GM19438 (cell line): ENCODE measurements around the gene DCDC2.
"Not testable (repeated sequence)": the region's sequence is repeated elsewhere in the genome, so short reads cannot be mapped to it uniquely, and the experiment has no call there.

Experiments used
- ATAC-seq: cut with Tn5 transposase; IDR thresholded peaks from one replicate; pipeline ENCODE4 v1.9.1; 2021; ENCODE audit warnings: low read depth; ENCODE audit not compliant: unreplicated experiment

Gene DCDC2

DNA sequence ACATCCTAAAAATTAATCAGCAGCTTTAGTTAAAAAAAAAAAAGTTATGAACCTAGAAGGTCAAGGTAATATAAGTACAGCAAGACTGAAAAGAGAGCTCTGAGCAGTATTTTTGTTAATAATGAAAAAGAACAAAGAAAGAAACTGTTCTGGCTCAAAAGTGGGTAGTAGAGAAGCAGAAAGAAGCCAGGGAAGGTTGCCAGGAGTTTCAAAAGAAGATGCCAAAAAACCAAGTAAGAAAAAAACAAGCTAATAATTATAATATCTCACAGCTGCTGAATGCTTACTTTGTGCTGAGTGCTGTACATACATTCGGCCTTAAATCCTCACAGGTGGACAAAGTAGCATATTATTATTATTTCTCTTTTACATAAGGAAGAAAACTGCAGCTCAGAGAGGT, 200.0 kb downstream of the DCDC2 start:
- ATAC-seq, result no peak

GRCh38 chr6:24154121-24154520, 203.7 kb downstream of the DCDC2 start:
- ATAC-seq, result no peak

DNA sequence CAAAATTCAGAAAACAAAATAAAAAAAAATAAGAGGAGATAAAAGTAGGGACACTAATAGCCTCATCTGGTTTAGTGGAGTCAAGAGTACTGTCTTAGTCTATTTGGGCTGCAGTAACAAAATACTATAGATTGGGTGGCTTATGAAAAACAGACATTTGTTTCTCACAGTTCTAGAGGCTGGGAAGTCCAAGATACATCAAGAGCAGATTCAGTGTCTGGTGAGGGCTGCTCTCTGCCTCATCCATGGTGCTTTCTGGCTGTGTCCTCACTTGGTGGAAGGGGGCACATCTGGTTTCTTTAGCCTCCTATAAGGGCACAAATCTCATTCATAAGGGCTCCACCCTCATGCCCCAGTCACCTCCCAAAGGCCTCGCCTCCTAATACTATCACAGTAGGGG, 205.8 kb downstream of the DCDC2 start:
- ATAC-seq, result no peak

DNA sequence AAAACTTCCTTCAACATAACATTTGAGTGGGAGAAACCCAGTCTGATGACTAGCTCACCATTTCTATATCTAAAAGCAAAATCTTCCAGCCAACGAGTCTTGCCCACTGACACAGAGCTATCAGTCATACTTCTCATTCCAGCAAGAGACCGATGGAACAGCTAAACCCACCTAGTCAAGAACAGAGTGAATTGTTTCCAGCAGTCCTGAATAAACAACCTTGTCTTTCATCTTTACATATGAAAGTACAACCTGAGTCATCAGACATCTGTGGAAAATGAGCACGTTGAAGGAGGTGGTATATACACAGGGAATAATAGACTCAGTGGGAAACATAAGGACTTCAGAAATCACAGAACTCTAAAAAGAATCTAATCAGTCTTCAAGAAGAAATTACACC, 208.0 kb downstream of the DCDC2 start:
- no peak for ATAC-seq

GRCh38 chr6:24149296-24149695, 208.6 kb downstream of the DCDC2 start:
- no peak for ATAC-seq

- ATAC-seq, result no peak
These were observed 209.2 kb downstream of the DCDC2 start for GRCh38 chr6:24148684-24149083.

- ATAC-seq, result no peak
These were observed 209.7 kb downstream of the DCDC2 start for GRCh38 chr6:24148154-24148570.

DNA sequence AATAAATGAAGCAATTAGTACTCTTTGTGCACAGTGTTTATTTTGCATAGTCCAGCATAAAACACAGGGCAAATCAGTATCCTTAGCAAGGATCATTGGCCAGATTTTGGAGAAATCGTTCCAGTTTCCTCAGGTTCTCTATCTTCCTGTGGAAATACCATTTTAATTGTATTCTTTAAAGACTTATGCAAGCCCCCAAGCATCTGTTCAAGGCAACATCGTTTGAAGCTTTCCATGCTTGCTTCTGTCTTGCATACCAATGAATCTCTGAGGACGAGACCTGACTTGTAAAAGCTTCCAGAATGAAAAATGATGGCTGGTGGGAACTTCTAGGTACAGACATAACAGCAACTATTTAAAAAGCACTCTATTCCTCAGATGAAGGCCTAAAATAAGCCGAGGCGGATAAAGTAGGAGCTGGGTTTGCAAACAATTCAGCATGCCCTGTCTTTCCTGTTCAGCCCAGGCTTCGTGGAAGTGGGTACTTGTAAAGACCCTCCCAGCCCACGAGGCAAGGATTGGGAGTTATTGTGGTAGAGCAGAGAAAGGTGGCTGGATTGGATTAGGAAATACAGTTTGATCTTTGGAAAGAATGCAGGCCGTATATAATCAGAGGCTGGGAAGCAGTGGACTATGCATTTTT, 210.2 kb downstream of the DCDC2 start:
- no peak for ATAC-seq

DNA sequence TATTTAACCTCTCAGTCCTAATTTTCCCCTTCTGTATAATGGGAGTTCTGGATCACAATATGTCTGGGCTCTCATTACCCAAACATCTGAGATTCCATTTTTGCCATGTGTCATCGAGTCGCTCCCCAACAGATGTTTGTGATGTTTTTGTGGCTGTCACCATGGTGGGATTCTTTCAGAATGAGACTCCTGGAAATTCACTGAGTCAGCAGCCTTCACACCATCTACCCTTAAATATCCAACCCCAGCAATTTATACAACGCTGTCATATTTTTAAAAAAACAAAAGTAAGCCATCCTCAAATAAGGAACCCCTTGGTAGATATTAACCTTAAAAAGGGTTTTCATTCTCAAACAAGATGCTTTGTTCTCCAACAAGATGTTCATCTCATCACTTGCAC, 211.0 kb downstream of the DCDC2 start:
- no peak for ATAC-seq

DNA sequence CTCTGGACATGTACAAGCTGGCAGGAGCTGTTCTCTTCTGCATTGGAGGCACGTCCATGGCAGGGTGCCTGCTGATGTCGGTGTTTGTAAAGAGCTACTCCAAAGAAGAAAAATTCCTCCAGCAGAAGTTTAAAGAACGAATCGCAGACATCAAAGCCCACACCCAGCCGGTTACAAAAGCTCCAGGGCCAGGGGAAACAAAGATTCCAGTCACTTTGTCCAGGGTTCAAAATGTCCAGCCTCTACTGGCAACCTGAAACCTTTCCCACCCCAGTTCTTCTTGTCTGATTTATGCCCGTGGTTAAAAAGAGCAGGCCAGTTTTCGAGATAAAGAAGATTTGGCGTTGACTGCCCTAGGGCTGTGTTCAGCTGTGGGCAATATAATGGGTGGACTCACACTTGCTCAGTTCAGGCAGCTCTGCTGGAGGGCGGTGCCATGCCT, 212.1 kb downstream of the DCDC2 start:
- no peak for ATAC-seq

DNA sequence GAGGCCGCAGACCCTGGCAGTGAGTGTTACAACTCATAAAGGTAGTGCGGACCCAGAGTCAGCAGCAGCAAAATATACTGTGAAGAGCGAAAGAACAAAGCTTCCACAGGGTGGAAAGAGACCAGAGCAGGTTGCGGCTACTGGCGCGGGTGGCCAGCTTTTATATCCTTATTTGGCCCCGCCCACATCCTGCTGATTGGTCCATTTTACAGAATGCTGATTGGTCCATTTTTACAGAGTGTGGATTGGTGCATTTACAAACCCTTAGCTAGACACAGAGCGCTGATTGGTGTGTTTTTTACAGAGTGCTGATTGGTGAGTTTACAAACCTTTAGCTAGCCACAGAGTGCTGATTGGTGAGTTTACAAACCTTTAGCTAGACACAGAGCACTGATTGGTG, 215.1 kb downstream of the DCDC2 start:
- ATAC-seq, result not testable (repeated sequence)

- no peak for ATAC-seq
These were observed 217.3 kb downstream of the DCDC2 start for GRCh38 chr6:24140591-24140990.

GRCh38 chr6:24139639-24140038, 218.2 kb downstream of the DCDC2 start:
- no peak for ATAC-seq

- ATAC-seq, result no peak
These were observed 218.8 kb downstream of the DCDC2 start for GRCh38 chr6:24139080-24139479.

GRCh38 chr6:24131751-24132150, 226.1 kb downstream of the DCDC2 start:
- no peak for ATAC-seq

DNA sequence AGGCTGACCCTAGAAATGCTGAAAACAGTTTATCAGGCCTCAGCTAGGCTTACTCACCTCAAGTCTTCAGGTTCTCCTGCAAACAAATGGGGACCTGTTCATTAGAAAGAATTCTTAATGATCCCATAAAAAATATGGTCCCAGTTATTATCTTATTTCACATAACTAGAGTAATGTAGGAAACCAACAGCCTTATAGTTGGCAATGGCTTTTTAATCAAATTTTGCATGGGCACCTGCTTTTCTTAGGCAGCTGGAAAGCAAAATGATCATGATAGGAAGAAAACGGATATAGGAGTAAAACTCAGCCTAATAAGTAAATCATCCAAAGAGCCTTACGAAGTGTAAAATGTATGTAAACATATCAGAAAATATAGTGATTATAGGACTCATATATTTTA, 230.5 kb downstream of the DCDC2 start:
- ATAC-seq, result no peak

- ATAC-seq, result no peak
These were observed 231.2 kb downstream of the DCDC2 start for GRCh38 chr6:24126586-24127192.

DNA sequence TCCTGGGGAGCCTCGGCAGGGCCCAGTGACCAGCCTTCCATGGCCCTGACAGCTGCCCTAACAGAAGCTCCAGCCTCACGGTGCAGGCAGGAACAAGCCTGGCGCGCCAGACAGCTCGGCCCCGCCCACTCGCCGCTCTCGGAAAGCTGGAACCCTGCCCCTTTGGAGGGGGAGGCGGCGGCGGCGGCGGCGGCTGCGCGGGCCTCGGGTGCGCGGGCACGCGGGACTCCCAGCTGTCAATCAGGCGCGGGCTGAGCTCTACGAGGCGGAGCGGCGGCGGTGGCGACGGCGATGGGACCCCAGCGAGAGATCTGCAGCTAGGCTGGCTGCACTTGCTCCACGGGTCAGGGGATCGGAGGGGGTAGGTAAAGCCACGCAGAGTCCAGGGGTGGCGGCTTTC, 231.9 kb downstream of the DCDC2 start, which contains the start of gene NRSN1:
NRSN1 (plus strand) TSS at position 236 of the 400 bp plus-strand sequence. CDS start 8,113 bp downstream, outside the sequence.
- ATAC-seq, result no peak

- ATAC-seq, result no peak
These were observed 235.7 kb downstream of the DCDC2 start for GRCh38 chr6:24122139-24122538.
